Fibroblast of pulmonary artery (primary cell): ENCODE results near the gene GLDC.

Source experiments
- DNase-seq: peaks from one replicate; pipeline ENCODE4 v3.0.0-alpha.2; 2010; ENCODE audit warnings: low read depth
- H3K4me3 ChIP-seq: replicated peaks from 2 replicates; pipeline ENCODE4 v1.5.1; 2011; ENCODE audit warnings: low read depth, mild to moderate bottlenecking, control low read depth, low read length, moderate library complexity
- TF ChIP-seq, protein P1 (sequence below): IDR thresholded peaks from 2 replicates; pipeline ENCODE4 v1.5.1; 2011; ENCODE audit warnings: mild to moderate bottlenecking, control low read depth, low read length, inconsistent platforms; ENCODE audit errors: missing control alignments

Gene GLDC

DNA sequence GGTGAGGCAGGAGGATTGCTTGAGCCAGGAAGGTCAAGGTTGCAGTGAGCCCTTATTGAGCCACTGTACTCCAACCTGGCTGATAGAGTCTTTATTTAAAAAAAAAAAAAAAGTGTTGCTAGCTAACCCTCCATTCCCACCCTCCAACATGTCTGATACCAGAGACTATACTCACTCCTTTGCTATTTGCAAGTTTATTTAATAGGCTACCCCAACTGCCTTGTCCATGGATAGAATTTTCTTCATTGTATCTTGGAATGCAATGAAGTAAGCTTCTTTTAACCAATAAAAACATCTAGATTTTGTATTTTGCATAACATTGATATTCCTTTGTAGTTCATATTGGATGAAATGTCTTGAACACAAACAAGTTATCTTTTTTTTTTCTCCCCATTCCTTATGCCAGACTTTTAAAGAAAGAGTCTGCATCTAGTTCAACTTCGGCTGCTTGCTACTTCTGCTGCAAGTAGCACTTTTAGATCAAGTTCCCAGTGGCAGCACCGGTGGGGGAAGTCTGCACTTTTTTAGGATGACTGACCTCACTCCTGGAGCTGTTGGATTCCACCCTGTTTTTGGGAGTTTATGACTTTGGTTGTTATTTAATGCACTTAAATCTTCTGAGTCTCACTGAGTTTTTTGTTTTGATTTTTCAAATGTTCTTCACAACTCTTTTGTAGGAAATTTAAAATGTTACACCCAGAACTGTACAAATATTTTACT is 120.0 kb downstream of the GLDC start:
- H3K4me3 ChIP-seq: no peak overlapping the region
- TF ChIP-seq, protein P1, sequence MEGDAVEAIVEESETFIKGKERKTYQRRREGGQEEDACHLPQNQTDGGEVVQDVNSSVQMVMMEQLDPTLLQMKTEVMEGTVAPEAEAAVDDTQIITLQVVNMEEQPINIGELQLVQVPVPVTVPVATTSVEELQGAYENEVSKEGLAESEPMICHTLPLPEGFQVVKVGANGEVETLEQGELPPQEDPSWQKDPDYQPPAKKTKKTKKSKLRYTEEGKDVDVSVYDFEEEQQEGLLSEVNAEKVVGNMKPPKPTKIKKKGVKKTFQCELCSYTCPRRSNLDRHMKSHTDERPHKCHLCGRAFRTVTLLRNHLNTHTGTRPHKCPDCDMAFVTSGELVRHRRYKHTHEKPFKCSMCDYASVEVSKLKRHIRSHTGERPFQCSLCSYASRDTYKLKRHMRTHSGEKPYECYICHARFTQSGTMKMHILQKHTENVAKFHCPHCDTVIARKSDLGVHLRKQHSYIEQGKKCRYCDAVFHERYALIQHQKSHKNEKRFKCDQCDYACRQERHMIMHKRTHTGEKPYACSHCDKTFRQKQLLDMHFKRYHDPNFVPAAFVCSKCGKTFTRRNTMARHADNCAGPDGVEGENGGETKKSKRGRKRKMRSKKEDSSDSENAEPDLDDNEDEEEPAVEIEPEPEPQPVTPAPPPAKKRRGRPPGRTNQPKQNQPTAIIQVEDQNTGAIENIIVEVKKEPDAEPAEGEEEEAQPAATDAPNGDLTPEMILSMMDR: no peak
- DNase-seq: peak; percentile 10

DNA sequence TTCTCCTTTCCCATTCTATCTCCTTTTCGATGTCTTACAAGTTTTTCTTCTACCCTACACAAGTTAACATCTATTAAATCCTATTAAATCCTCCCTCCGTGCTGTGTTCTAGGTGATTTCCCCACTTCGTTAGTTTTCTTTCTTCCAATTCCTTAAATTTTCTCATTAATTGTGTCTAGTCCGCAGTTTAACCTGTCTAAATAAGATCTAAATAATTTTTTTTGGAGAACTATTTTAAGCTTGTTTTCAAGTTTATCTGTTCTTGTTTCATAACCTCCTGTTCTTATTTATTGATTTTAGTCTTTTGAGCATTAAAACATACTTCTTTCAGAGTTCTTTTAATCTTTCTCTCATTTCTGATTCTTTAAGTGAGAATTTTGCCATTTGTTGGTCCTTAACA is 123.3 kb downstream of the GLDC start:
- no peak for DNase-seq
- no peak overlapping the region for H3K4me3 ChIP-seq
- TF ChIP-seq, protein P1: no peak

DNA sequence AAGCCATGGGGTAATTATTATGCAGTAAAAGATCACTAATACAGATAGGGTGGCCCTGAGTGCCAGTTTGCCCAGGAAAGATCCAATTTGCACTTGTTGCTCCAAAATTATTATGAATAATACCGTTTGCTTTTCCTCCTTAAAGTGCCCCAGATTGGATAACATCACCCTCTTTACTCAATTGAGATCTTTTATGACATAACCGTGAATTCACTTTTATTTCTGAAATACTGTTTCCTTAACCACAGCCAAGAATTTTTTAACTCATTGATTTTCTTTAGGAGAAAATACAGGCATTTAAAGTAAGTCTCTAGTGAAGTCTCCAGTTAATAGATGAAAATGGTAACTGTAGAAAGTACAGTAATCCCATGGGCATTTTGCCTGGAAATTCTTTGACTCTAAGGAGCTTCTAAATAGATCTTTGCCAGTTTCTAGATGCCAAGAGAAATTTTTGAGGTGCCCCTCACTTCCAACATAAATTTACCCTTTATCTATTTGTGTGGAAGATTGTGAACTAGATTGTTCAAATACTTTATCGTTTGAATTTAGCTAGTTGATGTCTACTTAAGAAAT is 133.4 kb downstream of the GLDC start:
- no peak overlapping the region for H3K4me3 ChIP-seq
- TF ChIP-seq, protein P1: no peak
- no peak for DNase-seq

DNA sequence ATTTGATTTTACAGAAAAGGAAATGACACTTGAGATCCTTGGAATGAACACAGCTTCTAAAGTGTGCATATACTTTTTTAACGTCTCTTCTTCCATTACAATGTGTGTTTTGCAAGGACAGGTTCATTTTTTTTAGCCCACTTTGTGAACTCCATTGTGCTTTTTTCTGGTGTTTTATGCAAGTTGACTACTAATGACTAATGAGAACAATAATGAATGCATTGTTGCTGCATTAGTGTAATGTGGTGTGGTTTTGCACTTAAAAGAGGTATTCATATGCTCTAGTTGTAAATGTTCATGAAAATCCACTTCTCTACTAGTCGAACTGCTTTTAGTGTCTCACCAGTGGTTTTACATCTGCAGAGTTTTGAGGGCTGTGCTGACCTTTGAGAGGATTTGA is 139.0 kb downstream of the GLDC start:
- TF ChIP-seq, protein P1: no peak
- no peak overlapping the region for H3K4me3 ChIP-seq
- DNase-seq: no peak

DNA sequence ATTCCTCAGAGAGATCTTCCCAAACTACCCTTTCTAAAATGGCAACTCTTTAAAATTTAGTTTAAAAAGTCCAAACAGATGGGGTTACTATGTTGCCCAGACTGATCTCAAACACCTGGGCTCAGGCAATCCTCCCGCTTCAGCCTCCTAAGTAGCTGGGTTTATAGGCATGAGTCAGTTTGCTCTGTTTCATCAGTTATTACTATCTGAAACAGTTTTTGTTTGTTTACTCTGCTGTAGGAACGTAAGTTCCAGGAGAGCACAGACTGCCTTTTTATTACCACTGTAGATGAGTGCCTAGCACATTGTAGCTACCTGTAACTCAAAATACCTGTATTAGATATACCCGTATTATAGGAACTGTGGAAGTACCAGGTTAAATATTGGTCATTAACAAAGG is 143.1 kb downstream of the GLDC start:
- H3K4me3 ChIP-seq: no peak overlapping the region
- DNase-seq: no peak
- TF ChIP-seq, protein P1: no peak

DNA sequence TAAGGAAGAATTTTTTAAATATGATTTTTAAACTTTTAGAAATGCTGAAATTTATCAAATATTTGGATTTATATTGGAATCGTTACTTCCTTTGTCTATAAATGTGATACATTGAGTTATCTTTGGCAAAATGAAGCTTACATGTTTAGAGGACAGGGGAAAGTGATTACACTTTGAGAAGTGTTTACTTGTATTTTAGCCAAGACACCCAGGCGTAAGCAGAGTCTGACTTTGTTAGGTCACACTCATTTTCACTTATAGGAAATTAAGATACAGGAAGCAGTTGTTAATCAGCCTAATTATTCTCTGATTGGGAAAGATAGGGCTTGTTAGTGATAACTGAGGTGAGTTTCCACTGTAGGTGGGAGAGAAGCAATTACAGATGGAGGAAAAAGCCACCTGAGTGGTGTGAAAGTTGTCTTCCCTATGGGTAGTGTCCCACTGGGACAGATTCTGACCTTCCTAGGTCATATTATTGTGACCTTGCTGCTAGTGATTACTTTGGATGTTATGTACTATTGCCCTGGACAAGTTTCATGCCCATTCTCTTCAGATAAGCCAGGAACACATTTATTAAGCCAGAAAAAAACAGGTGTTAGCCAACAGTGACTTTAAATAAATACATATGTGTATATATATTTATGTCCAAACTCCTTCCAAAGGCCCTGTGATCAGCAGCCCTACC is 143.9 kb downstream of the GLDC start:
- TF ChIP-seq, protein P1: no peak
- no peak overlapping the region for H3K4me3 ChIP-seq
- DNase-seq: no peak
